HepG2 (cell line): ENCODE data around the gene OSBPL9. TPM values are rescaled to one million over a fixed set of nuclear protein-coding genes. Genes with fewer than 3 reads are reported as not detected.

Experiments used
- ASH2L ChIP-seq: fragments of 300-600, 200-600 bp; sonication (generic); IDR thresholded peaks from 2 replicates; pipeline ENCODE4 v1.7.0; 2017; ENCODE audit warnings: low read depth, mild to moderate bottlenecking, moderate library complexity, mixed read lengths, low read length; ENCODE audit not compliant: insufficient read length
- ATF7-NPFF ChIP-seq: sonication (generic); formaldehyde crosslinking; IDR thresholded peaks from 2 replicates; pipeline ENCODE4 v1.8.1; 2023; ENCODE audit warnings: mild to moderate bottlenecking, low read depth, missing genetic modification reagents, moderate library complexity
- ERF ChIP-seq: IDR thresholded peaks from 2 replicates; pipeline ENCODE4 v1.6.1; 2018; ENCODE audit warnings: missing biosample characterization, missing genetic modification reagents
- ETV5 ChIP-seq: IDR thresholded peaks from 2 replicates; pipeline ENCODE4 v1.6.1; 2018; ENCODE audit warnings: missing biosample characterization, missing genetic modification reagents, inconsistent platforms, borderline replicate concordance
- KAT7 ChIP-seq: IDR thresholded peaks from 2 replicates; pipeline ENCODE4 v1.6.1; 2018; ENCODE audit warnings: borderline replicate concordance, missing compliant biosample characterization
- PAXIP1 ChIP-seq: sonication (generic); formaldehyde crosslinking; conservative IDR thresholded peaks from 2 replicates; pipeline ENCODE4 v1.4.0; 2020; ENCODE audit warnings: mild to moderate bottlenecking, missing genetic modification reagents, moderate library complexity
- SETDB1 ChIP-seq: sonication (generic); formaldehyde crosslinking; IDR thresholded peaks from 2 replicates; pipeline ENCODE4 v1.5.1; 2020; ENCODE audit warnings: missing genetic modification reagents, mild to moderate bottlenecking, borderline replicate concordance
- TRAFD1 ChIP-seq: sonication (generic); formaldehyde crosslinking; IDR thresholded peaks from 2 replicates; pipeline ENCODE4 v1.5.1; 2020; ENCODE audit warnings: missing genetic modification reagents, mild to moderate bottlenecking, borderline replicate concordance
- ZNF10 ChIP-seq: sonication (generic); formaldehyde crosslinking; IDR thresholded peaks from 2 replicates; pipeline ENCODE4 v1.4.0; 2020; ENCODE audit warnings: mild to moderate bottlenecking, low read depth, missing genetic modification reagents, borderline replicate concordance
- ZNF124 ChIP-seq: sonication (generic); formaldehyde crosslinking; IDR thresholded peaks from 2 replicates; pipeline ENCODE4 v1.4.0; 2020; ENCODE audit warnings: missing genetic modification reagents
- ZNF17 ChIP-seq: sonication (generic); formaldehyde crosslinking; IDR thresholded peaks from 2 replicates; pipeline ENCODE4 v1.5.0; 2020; ENCODE audit warnings: mild to moderate bottlenecking, missing genetic modification reagents
- ZNF20 ChIP-seq: sonication (generic); formaldehyde crosslinking; IDR thresholded peaks from 2 replicates; pipeline ENCODE4 v1.4.0; 2020; ENCODE audit warnings: mild to moderate bottlenecking, moderate library complexity, missing genetic modification reagents
- ZNF292 ChIP-seq: sonication (generic); formaldehyde crosslinking; IDR thresholded peaks from 2 replicates; pipeline ENCODE4 v1.8.1; 2022; ENCODE audit warnings: mild to moderate bottlenecking, low read depth, missing genetic modification reagents, borderline replicate concordance
- ZNF432 ChIP-seq: sonication (generic); formaldehyde crosslinking; IDR thresholded peaks from 2 replicates; pipeline ENCODE4 v1.5.0; 2020; ENCODE audit warnings: missing genetic modification reagents, mild to moderate bottlenecking, borderline replicate concordance
- ZNF512B ChIP-seq: sonication (generic); formaldehyde crosslinking; IDR thresholded peaks from 2 replicates; pipeline ENCODE4 v1.5.1; 2020; ENCODE audit warnings: missing genetic modification reagents, mild to moderate bottlenecking, borderline replicate concordance
- ZNF556 ChIP-seq: sonication (generic); formaldehyde crosslinking; IDR thresholded peaks from 2 replicates; pipeline ENCODE4 v1.4.0; 2020; ENCODE audit warnings: mild to moderate bottlenecking, missing genetic modification reagents, borderline replicate concordance
- ZNF558 ChIP-seq: sonication (generic); formaldehyde crosslinking; IDR thresholded peaks from 2 replicates; pipeline ENCODE4 v1.9.0; 2022; ENCODE audit warnings: mild to moderate bottlenecking, missing genetic modification reagents, borderline replicate concordance
- ZNF737 ChIP-seq: sonication (generic); formaldehyde crosslinking; IDR thresholded peaks from 2 replicates; pipeline ENCODE4 v1.5.0; 2020; ENCODE audit warnings: missing genetic modification reagents, mild to moderate bottlenecking, borderline replicate concordance
- ZNF800 ChIP-seq: sonication (generic); formaldehyde crosslinking; IDR thresholded peaks from 2 replicates; pipeline ENCODE4 v1.4.0; 2020; ENCODE audit warnings: missing genetic modification reagents
- polyA plus RNA-seq, 8 experiments: library from polyadenylated mRNA; depleted of rRNA in 3 of 8; stranded (reverse) in 7 of 8; unstranded in 1 of 8; fragments of >200 nt; fragmentation: Illumina TruSeq in 4 of 8; extraction: Trizol in 4 of 8; gene quantifications; 2 replicates each; pipeline versions ENCODE4 v1.2.1 to v1.2.3, GENCODE V29; 2011 to 2016; ENCODE audit warnings: low read depth in 4 of 8, missing spikeins in 1 of 8, mixed read lengths in 1 of 8; ENCODE audit not compliant: insufficient read depth in 1 of 8
- total RNA-seq, 5 experiments: library from RNA; depleted of rRNA; stranded (reverse); fragments of >200 nt; fragmentation: Illumina TruSeq; extraction: Trizol; gene quantifications; 2 replicates each; pipeline ENCODE4 v1.2.3, GENCODE V29; 2016; ENCODE audit warnings: low read depth in 1 of 5

Gene OSBPL9
- total and polyA plus RNA-seq, 2 of the 13 experiments (the other 11 are each of a cell fraction or from before 2014, with no cell fraction given): 83.6 to 142 TPM

GRCh38 chr1:51690285-51690961 is 73.5 kb downstream of the OSBPL9 start (continued):
- TF ChIP-seq TRAFD1 (CRISPR knock-in tag) (no peak), ZNF512B (CRISPR knock-in tag) (no peak; the same call in 1 of the 2 replicates), KAT7 (no peak), ZNF432 (CRISPR knock-in tag) (no peak), ETV5 (CRISPR knock-in tag) (peak; percentile 65; the same call in 1 of the 2 replicates), ZNF800 (no peak), ZNF558 (no peak), ZNF20 (CRISPR knock-in tag) (no peak), PAXIP1 (CRISPR knock-in tag) (peak; percentile 78), ZNF292 (CRISPR knock-in tag) (no peak), ZNF17 (CRISPR knock-in tag) (no peak), ZNF10 (CRISPR knock-in tag) (no peak), SETDB1 (CRISPR knock-in tag) (no peak), ATF7-NPFF (CRISPR knock-in tag) (no peak), ZNF556 (no peak; the same call in 1 of the 2 replicates), ASH2L (peak; percentile 97), ERF (no peak; the same call in 1 of the 2 replicates), ZNF737 (CRISPR knock-in tag) (no peak), ZNF124 (CRISPR knock-in tag) (no peak)
